Measurements from ENCODE around the gene UGT3A2. TPM values are rescaled to one million over a fixed set of nuclear protein-coding genes. Genes with fewer than 3 reads are reported as not detected.

UGT3A2 gene
- total and polyA plus RNA-seq, 2 experiments from 2014 or later = 17.2 to 27.0 TPM

DNA sequence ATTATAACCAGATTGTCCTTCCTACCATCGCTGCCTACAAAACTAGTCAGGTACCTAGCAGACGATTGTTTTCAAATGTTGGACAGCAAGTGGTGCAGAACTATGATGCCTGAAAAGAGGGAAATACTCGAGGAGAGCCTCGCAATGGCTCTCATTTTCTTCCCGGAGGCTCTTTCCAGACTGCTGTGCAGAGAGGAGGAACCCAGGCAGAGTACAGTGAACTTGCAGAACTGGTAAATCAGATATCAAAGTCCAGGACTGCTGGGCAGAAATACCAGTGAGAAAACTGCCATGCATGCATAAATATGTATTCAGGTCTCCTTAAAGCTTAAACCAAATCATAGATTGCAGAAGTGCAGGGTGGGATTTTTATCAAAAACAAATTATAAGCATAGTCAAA, 49.1 kb downstream of the UGT3A2 start (continued):
- no peak for TF ChIP-seq ZNF462 (CRISPR knock-in tag; IDR thresholded peaks at IDR 0.05)
- TF ChIP-seq, protein P1, sequence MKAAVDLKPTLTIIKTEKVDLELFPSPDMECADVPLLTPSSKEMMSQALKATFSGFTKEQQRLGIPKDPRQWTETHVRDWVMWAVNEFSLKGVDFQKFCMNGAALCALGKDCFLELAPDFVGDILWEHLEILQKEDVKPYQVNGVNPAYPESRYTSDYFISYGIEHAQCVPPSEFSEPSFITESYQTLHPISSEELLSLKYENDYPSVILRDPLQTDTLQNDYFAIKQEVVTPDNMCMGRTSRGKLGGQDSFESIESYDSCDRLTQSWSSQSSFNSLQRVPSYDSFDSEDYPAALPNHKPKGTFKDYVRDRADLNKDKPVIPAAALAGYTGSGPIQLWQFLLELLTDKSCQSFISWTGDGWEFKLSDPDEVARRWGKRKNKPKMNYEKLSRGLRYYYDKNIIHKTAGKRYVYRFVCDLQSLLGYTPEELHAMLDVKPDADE (IDR thresholded peaks at IDR 0.05) = no peak
- no peak for TF ChIP-seq ZNF331 (CRISPR knock-in tag; IDR thresholded peaks at IDR 0.05; ENCODE audit: low read depth)
- TF ChIP-seq, protein P2, sequence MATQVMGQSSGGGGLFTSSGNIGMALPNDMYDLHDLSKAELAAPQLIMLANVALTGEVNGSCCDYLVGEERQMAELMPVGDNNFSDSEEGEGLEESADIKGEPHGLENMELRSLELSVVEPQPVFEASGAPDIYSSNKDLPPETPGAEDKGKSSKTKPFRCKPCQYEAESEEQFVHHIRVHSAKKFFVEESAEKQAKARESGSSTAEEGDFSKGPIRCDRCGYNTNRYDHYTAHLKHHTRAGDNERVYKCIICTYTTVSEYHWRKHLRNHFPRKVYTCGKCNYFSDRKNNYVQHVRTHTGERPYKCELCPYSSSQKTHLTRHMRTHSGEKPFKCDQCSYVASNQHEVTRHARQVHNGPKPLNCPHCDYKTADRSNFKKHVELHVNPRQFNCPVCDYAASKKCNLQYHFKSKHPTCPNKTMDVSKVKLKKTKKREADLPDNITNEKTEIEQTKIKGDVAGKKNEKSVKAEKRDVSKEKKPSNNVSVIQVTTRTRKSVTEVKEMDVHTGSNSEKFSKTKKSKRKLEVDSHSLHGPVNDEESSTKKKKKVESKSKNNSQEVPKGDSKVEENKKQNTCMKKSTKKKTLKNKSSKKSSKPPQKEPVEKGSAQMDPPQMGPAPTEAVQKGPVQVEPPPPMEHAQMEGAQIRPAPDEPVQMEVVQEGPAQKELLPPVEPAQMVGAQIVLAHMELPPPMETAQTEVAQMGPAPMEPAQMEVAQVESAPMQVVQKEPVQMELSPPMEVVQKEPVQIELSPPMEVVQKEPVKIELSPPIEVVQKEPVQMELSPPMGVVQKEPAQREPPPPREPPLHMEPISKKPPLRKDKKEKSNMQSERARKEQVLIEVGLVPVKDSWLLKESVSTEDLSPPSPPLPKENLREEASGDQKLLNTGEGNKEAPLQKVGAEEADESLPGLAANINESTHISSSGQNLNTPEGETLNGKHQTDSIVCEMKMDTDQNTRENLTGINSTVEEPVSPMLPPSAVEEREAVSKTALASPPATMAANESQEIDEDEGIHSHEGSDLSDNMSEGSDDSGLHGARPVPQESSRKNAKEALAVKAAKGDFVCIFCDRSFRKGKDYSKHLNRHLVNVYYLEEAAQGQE (IDR thresholded peaks at IDR 0.05; ENCODE audit: unreplicated experiment) = no peak
- no peak for TF ChIP-seq NANOG (IDR thresholded peaks at IDR 0.05; ENCODE audit: borderline replicate concordance)
- no peak for TF ChIP-seq POLR2AphosphoS5 (IDR thresholded peaks at IDR 0.05; ENCODE audit: low read depth)
- TF ChIP-seq CREB1 (CRISPR knock-in tag; IDR thresholded peaks at IDR 0.05; ENCODE audit: low read depth) = no peak
- no peak for TF ChIP-seq STAT1 (IDR thresholded peaks at IDR 0.05; ENCODE audit: unreplicated experiment)
- TF ChIP-seq, protein P3, sequence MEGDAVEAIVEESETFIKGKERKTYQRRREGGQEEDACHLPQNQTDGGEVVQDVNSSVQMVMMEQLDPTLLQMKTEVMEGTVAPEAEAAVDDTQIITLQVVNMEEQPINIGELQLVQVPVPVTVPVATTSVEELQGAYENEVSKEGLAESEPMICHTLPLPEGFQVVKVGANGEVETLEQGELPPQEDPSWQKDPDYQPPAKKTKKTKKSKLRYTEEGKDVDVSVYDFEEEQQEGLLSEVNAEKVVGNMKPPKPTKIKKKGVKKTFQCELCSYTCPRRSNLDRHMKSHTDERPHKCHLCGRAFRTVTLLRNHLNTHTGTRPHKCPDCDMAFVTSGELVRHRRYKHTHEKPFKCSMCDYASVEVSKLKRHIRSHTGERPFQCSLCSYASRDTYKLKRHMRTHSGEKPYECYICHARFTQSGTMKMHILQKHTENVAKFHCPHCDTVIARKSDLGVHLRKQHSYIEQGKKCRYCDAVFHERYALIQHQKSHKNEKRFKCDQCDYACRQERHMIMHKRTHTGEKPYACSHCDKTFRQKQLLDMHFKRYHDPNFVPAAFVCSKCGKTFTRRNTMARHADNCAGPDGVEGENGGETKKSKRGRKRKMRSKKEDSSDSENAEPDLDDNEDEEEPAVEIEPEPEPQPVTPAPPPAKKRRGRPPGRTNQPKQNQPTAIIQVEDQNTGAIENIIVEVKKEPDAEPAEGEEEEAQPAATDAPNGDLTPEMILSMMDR (conservative IDR thresholded peaks at IDR 0.05; ENCODE audit: low read depth in 2 of 2) = no peak
